Mesendoderm (in vitro differentiated cells): ENCODE measurements around the gene PTPRG.

ENCODE experiments used
- DNase-seq: peaks from one replicate; pipeline ENCODE4 v3.0.0; 2013
- H2AK5ac ChIP-seq: 2 replicates; pipeline ENCODE4 v1.6.1; 2013; ENCODE audit warnings: low read length, inconsistent platforms
- H2BK120ac ChIP-seq: 2 replicates; pipeline ENCODE4 v1.6.1; 2013; ENCODE audit warnings: low read depth, mild to moderate bottlenecking, low read length, moderate library complexity, mixed read lengths
- H2BK15ac ChIP-seq: replicated peaks from 2 replicates; pipeline ENCODE4 v1.6.1; 2013; ENCODE audit warnings: low read depth, mild to moderate bottlenecking, moderate library complexity
- H2BK5ac ChIP-seq: 2 replicates; pipeline ENCODE4 v1.6.1; 2013; ENCODE audit warnings: low read length, inconsistent platforms
- H3K18ac ChIP-seq: 2 replicates; pipeline ENCODE4 v1.6.1; 2013; ENCODE audit warnings: mild to moderate bottlenecking, low read length, mixed read lengths
- H3K23ac ChIP-seq: one replicate; pipeline ENCODE4 v1.6.1; 2013; ENCODE audit warnings: low read length
- H3K27ac ChIP-seq: 2 replicates; pipeline ENCODE4 v1.5.1; 2013; ENCODE audit warnings: low read depth, mild to moderate bottlenecking, inconsistent platforms, low read length, moderate library complexity
- H3K27me3 ChIP-seq: 2 replicates; pipeline ENCODE4 v1.6.1; 2013; ENCODE audit warnings: low read length, control low read depth, mild to moderate bottlenecking, inconsistent platforms; ENCODE audit not compliant: insufficient read depth, poor library complexity
- H3K36me3 ChIP-seq: 2 replicates; pipeline ENCODE4 v1.6.1; 2013; ENCODE audit warnings: low read length, inconsistent platforms; ENCODE audit not compliant: control insufficient read depth, insufficient read depth
- H3K4ac ChIP-seq: one replicate; pipeline ENCODE4 v1.6.1; 2013; ENCODE audit warnings: low read depth, mild to moderate bottlenecking, low read length, moderate library complexity
- H3K4me1 ChIP-seq: 2 replicates; pipeline ENCODE4 v1.6.1; 2013; ENCODE audit warnings: low read depth, low read length, inconsistent platforms; ENCODE audit not compliant: control insufficient read depth
- H3K4me2 ChIP-seq: 2 replicates; pipeline ENCODE4 v1.6.1; 2013; ENCODE audit warnings: low read length
- H3K4me3 ChIP-seq: 2 replicates; pipeline ENCODE4 v1.5.1; 2013; ENCODE audit warnings: mild to moderate bottlenecking, low read length
- H3K56ac ChIP-seq: one replicate; pipeline ENCODE4 v1.6.1; 2013; ENCODE audit warnings: low read length
- H3K79me1 ChIP-seq: 2 replicates; pipeline ENCODE4 v1.6.1; 2013; ENCODE audit warnings: low read length, inconsistent platforms
- H3K79me2 ChIP-seq: 2 replicates; pipeline ENCODE4 v1.6.1; 2013; ENCODE audit warnings: mild to moderate bottlenecking, low read length; ENCODE audit not compliant: control insufficient read depth, insufficient read depth
- H3K9ac ChIP-seq: 2 replicates; pipeline ENCODE4 v1.6.1; 2013; ENCODE audit warnings: low read length, inconsistent platforms
- H4K5ac ChIP-seq: one replicate; pipeline ENCODE4 v1.6.1; 2013; ENCODE audit warnings: low read length
- H4K8ac ChIP-seq: one replicate; pipeline ENCODE4 v1.6.1; 2013; ENCODE audit warnings: low read depth, mild to moderate bottlenecking, control low read depth, low read length, moderate library complexity
- WGBS: extraction: QIAGEN DNeasy Blood & Tissue Kit; methylation state at CpG from one replicate; pipeline ENCODE4 v1.1.7; 2013; ENCODE audit warnings: low lambda C conversion rate, missing lambda C conversion rate; ENCODE audit not compliant: insufficient coverage; ENCODE audit errors: extremely low coverage; 5-methylcytosine and 5-hydroxymethylcytosine counted together

PTPRG gene

GRCh38 chr3:62173939-62174515, 612.7 kb downstream of the PTPRG start:
- Histone ChIP-seq H3K23ac (no peak overlapping the region), H4K8ac (no peak overlapping the region), H3K9ac (no peak overlapping the region), H3K56ac (no peak overlapping the region), H3K27ac (no peak overlapping the region), H3K4ac (no peak overlapping the region), H2AK5ac (no peak overlapping the region), H3K4me3 (no peak overlapping the region), H3K79me1 (no peaks in the 10 kb centered on the region), H2BK5ac (no peak overlapping the region), H2BK120ac (no peak overlapping the region), H3K18ac (no peak overlapping the region), H2BK15ac (no peak overlapping the region), H3K36me3 (no peaks in the 10 kb centered on the region), H3K27me3 (no peaks in the 10 kb centered on the region), H3K79me2 (no peaks in the 10 kb centered on the region), H3K4me1 (peaks cover 13% of the 10 kb centered on the region), H3K4me2 (no peak overlapping the region), H4K5ac (no peak overlapping the region)
- DNase-seq: no peak
- no CpG with 5 or more reads among the region's 7 CpGs for WGBS

- Histone ChIP-seq H3K79me1 (no peaks in the 10 kb centered on the region), H3K9ac (no peak overlapping the region), H3K4me1 (peaks cover 7% of the 10 kb centered on the region), H2BK120ac (no peak overlapping the region), H3K27me3 (no peaks in the 10 kb centered on the region), H3K18ac (no peak overlapping the region), H3K23ac (no peak overlapping the region), H3K4me2 (no peak overlapping the region), H3K36me3 (no peaks in the 10 kb centered on the region), H2AK5ac (no peak overlapping the region), H3K79me2 (no peaks in the 10 kb centered on the region), H2BK5ac (no peak overlapping the region), H3K4ac (no peak overlapping the region), H3K4me3 (no peak overlapping the region), H2BK15ac (no peak overlapping the region), H4K8ac (no peak overlapping the region), H3K56ac (no peak overlapping the region), H3K27ac (no peak overlapping the region), H4K5ac (no peak overlapping the region)
- no CpG with 5 or more reads among the region's 6 CpGs for WGBS
- DNase-seq: no peak
These were observed 613.8 kb downstream of the PTPRG start for GRCh38 chr3:62175161-62175560.

GRCh38 chr3:62178032-62178431, 616.7 kb downstream of the PTPRG start:
- Histone ChIP-seq H3K18ac (no peak overlapping the region), H3K56ac (no peak overlapping the region), H2BK120ac (no peak overlapping the region), H2BK15ac (no peak overlapping the region), H3K9ac (no peak overlapping the region), H3K36me3 (no peaks in the 10 kb centered on the region), H3K23ac (no peak overlapping the region), H4K8ac (no peak overlapping the region), H4K5ac (no peak overlapping the region), H3K79me2 (no peaks in the 10 kb centered on the region), H3K79me1 (no peaks in the 10 kb centered on the region), H3K4ac (no peak overlapping the region), H3K27ac (no peak overlapping the region), H3K27me3 (no peaks in the 10 kb centered on the region), H3K4me3 (no peak overlapping the region), H3K4me2 (no peak overlapping the region), H2AK5ac (no peak overlapping the region), H3K4me1 (no peaks in the 10 kb centered on the region), H2BK5ac (no peak overlapping the region)
- no peak for DNase-seq

- Histone ChIP-seq H3K27me3 (no peaks in the 10 kb centered on the region), H3K79me1 (peaks cover 2% of the 10 kb centered on the region), H2BK15ac (no peak overlapping the region), H4K8ac (no peak overlapping the region), H2BK5ac (no peak overlapping the region), H3K4ac (no peak overlapping the region), H4K5ac (no peak overlapping the region), H3K27ac (no peak overlapping the region), H3K79me2 (no peaks in the 10 kb centered on the region), H3K4me1 (no peaks in the 10 kb centered on the region), H3K4me2 (no peak overlapping the region), H3K4me3 (no peak overlapping the region), H3K18ac (no peak overlapping the region), H2BK120ac (no peak overlapping the region), H2AK5ac (no peak overlapping the region), H3K9ac (no peak overlapping the region), H3K36me3 (no peaks in the 10 kb centered on the region), H3K23ac (no peak overlapping the region), H3K56ac (no peak overlapping the region)
- no peak for DNase-seq
- WGBS: no CpG with 5 or more reads among the region's 8 CpGs
These were observed 617.6 kb downstream of the PTPRG start for GRCh38 chr3:62178739-62179600.

- Histone ChIP-seq H3K9ac (no peak overlapping the region), H3K4me2 (no peak overlapping the region), H2AK5ac (no peak overlapping the region), H3K18ac (no peak overlapping the region), H3K27ac (no peak overlapping the region), H2BK15ac (no peak overlapping the region), H3K4me1 (peaks cover 2% of the 10 kb centered on the region), H3K79me1 (peaks cover 2% of the 10 kb centered on the region), H3K4ac (no peak overlapping the region), H2BK120ac (no peak overlapping the region), H3K27me3 (no peaks in the 10 kb centered on the region), H4K5ac (no peak overlapping the region), H2BK5ac (no peak overlapping the region), H3K79me2 (no peaks in the 10 kb centered on the region), H4K8ac (no peak overlapping the region), H3K4me3 (no peak overlapping the region), H3K36me3 (no peaks in the 10 kb centered on the region), H3K23ac (no peak overlapping the region), H3K56ac (no peak overlapping the region)
- no peak for DNase-seq
- WGBS: no CpG with 5 or more reads among the region's 5 CpGs
These were observed 619.1 kb downstream of the PTPRG start for GRCh38 chr3:62180514-62180913.
